Measurements from ENCODE around the gene MKI67. TPM values are rescaled to one million over a fixed set of nuclear protein-coding genes. Genes with fewer than 3 reads are reported as not detected.

Gene MKI67
- 1 to 10 TPM in 4 of 5 donors, under 1 TPM in 1; 0.70 to 8.6 (median 1.8) TPM for total RNA-seq
- 1.8 TPM for total RNA-seq (2013)
- total RNA-seq = 0.57 to 16.7 (median 2.9) reads per million in 29 experiments

DNA sequence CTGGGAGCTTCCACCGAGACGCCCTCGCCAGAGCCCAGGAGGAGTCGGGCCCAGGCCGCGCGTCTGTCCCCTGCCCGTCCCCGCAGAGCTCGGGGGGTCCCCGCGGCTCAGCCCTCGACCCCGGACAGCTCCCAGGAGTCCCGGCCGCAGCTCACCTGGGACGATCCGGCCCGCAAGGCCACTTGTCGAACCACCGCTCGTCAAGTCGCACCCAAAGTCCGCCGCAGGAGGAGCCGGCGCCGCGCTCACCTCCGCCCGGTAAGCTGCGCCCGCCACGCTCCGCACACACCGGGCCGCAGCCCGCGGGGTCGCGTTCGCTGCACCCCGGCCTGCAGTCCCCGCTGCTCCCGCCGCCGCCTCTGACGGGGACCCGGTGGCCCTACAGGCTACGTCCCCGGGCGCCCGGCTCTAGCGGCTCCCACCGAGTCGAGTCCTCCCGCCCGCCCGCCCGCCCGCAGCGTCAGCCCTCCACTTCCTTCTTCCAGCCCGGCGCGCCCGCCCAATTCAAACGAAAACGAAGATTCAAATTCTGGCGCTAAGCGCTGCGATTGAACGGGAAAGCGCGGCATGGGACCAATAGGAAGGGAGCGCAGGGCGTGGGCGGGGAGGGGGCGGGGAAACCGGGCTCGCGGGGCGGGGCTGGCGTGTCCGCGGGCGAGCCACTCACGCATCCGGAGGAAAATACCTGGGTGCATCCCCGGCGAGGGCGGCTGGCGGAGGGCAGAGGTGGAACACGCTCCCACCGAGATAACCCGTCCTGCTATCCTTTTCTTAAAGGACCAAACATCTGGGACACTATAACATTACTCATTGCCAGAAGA lies at the start of gene MKI67:
TSS of gene MKI67 (minus strand) at position 480 of the 821 bp plus-strand sequence. CDS start 756 bp downstream, outside the sequence.
- Histone ChIP-seq H3K27ac (ENCODE audit: low read length) (peak within 1 kb of the TSS; percentile 61), H3K9me3 (no peaks in the 10 kb centered on the region), H3K4me3 (ENCODE audit: control insufficient read depth in 1 of 2, extremely low read depth in 1 of 2, low read length in 1 of 2) (peak within 1 kb of the TSS; percentile 73 to 85), H3K4me1 (ENCODE audit: control insufficient read depth in 1 of 2, extremely low read depth in 1 of 2, insufficient read depth in 2 of 2, low read length in 2 of 2) (peaks cover 3 to 27% of the 10 kb centered on the region in 2 experiments), H3K36me3 (ENCODE audit: control insufficient read depth in 2 of 2, extremely low read depth in 1 of 2, insufficient read depth in 1 of 2, low read length in 1 of 2) (no peaks in the 10 kb centered on the region), H3K27me3 (replicated peaks in 1 of 2; ENCODE audit: control insufficient read depth in 2 of 2, extremely low read depth in 1 of 2, insufficient read depth in 2 of 2, low read length in 1 of 2) (peaks cover 0 to 17% of the 10 kb centered on the region in 2 experiments)
- under 1% methylated on average over 85 of the region's 95 CpGs for WGBS (ENCODE audit: insufficient coverage)
- Mint-ChIP-seq H3K4me1 (peaks cover 21 to 38% (median 22%) of the 10 kb centered on the region in 3 donors), H3K9me3 (no peaks in the 10 kb centered on the region), H3K4me3 (peak within 1 kb of the TSS; percentile 82 to 87 (median 86)), H3K27ac (peak within 1 kb of the TSS in 1 of 2 donors; percentile 82), H3K27me3 (peaks cover 24 to 28% of the 10 kb centered on the region in 2 donors), H3K36me3 (no peaks in the 10 kb centered on the region)
- ATAC-seq (replicated peaks in 1 of 4) (peak; percentile 95 to 96 (median 96)), DNase-seq (peak; percentile 72 to 95 (median 85))
- CTCF ChIA-PET = interaction anchor here (0.5 to 1.5 kb wide), 7 partner anchors 8 to 1985 kb away, joined by 3 to 7 read pairs (median 4); no protein-coding TSS in a partner anchor
- POLR2A ChIA-PET = interaction anchor here in 1 of 2 donors (0.6 kb wide), 1 partner anchor 23 kb away, joined by 3 read pairs; no protein-coding TSS in a partner anchor

DNA sequence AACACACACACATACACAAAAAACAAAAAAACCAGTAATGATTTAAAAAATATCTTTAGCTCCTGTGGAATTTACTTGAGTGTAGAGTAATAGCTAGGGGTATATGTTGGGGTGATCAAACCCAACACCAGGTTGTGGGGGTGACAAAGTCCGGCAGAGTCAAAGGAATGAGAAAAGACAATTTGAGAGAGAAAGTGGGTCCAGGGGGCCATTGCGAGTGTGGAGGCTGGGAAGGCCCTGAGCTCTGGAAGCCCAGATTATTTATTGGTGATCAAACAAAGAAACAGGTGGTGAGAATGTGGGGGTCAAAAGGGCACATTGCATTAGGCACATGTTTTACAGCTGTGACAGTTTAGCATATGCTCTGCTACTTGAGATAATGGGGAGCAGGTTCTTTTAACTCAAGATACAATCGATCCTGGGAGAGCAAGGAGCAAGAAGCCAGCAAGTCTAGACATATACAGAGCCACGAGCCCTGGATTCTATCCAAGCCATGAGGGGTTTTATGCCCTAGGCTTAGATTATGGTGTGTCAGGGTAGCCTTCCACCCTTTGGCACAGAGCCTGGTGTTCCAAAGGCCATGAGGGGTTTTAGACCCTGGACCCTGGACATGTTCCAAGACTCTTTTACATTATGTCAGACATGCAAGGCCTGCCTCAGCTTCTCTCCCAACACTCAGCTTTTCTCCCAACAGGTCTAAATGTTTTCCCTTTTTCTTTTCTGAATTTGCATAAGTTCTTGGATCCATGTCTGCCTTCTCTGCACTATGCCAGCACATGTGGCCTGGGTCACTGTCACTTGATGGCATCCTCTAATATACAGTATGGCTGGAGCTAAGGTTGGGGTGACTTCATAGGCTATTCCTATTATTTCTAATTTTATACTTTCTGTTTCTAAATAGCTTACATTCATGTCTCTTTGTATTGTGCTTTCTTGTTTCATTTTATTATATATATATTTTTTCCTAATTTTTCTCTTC lies 48.6 kb upstream of the MKI67 start:
- ATAC-seq (replicated peaks in 1 of 4) (no peak), DNase-seq (no peak)
- Histone ChIP-seq H3K27me3 (replicated peaks in 1 of 2; ENCODE audit: control insufficient read depth in 2 of 2, extremely low read depth in 1 of 2, insufficient read depth in 2 of 2, low read length in 1 of 2) (peaks cover 0 to 7% of the 10 kb centered on the region in 2 experiments), H3K27ac (ENCODE audit: low read length) (no peak overlapping the region), H3K4me3 (ENCODE audit: control insufficient read depth in 1 of 2, extremely low read depth in 1 of 2, low read length in 1 of 2) (no peak overlapping the region), H3K36me3 (ENCODE audit: control insufficient read depth in 2 of 2, extremely low read depth in 1 of 2, insufficient read depth in 1 of 2, low read length in 1 of 2) (no peaks in the 10 kb centered on the region), H3K9me3 (no peaks in the 10 kb centered on the region), H3K4me1 (ENCODE audit: control insufficient read depth in 1 of 2, extremely low read depth in 1 of 2, insufficient read depth in 2 of 2, low read length in 2 of 2) (no peaks in the 10 kb centered on the region)
- Mint-ChIP-seq H3K36me3 (peaks cover 5% of the 10 kb centered on the region), H3K4me1 (peaks cover 4 to 12% (median 10%) of the 10 kb centered on the region in 3 donors), H3K4me3 (no peak overlapping the region), H3K27ac (no peak overlapping the region), H3K27me3 (peaks cover 9 to 15% of the 10 kb centered on the region in 2 donors), H3K9me3 (peaks cover 5 to 16% (median 9%) of the 10 kb centered on the region in 3 donors)
- WGBS (ENCODE audit: insufficient coverage) = 86% methylated on average over 2 of the region's 4 CpGs
- ChIA-PET POLR2A (no interaction called here), CTCF (interaction anchor here (1.2 to 1.5 kb wide), 4 partner anchors 12 to 37 kb away, joined by 4 to 6 read pairs (median 5); no protein-coding TSS in a partner anchor)

- Mint-ChIP-seq H3K4me3 (no peak overlapping the region), H3K36me3 (peaks cover 5% of the 10 kb centered on the region)
These were observed 47.2 kb upstream of the MKI67 start for GRCh38 chr10:128173386-128173785.

GRCh38 chr10:128172756-128173155 lies 46.5 kb upstream of the MKI67 start:
- Mint-ChIP-seq H3K4me3 (no peak overlapping the region), H3K9me3 (peaks cover 5 to 16% (median 9%) of the 10 kb centered on the region in 3 donors), H3K27ac (no peak overlapping the region), H3K27me3 (peaks cover 14 to 24% of the 10 kb centered on the region in 2 donors), H3K4me1 (no peaks in the 10 kb centered on the region), H3K36me3 (peaks cover 5% of the 10 kb centered on the region)
- no peak overlapping the region for H3K27ac ChIP-seq (ENCODE audit: low read length)
- POLR2A ChIA-PET = no interaction called here
- peaks cover 0 to 13% of the 10 kb centered on the region in 2 experiments for H3K27me3 ChIP-seq (replicated peaks in 1 of 2; ENCODE audit: control insufficient read depth in 2 of 2, extremely low read depth in 1 of 2, insufficient read depth in 2 of 2, low read length in 1 of 2)
- CTCF ChIA-PET = interaction anchor here in 1 of 2 donors (1.2 kb wide), 1 partner anchor 13 kb away, joined by 3 read pairs; no protein-coding TSS in a partner anchor
- no CpG with 5 or more reads among the region's 1 CpG for WGBS (ENCODE audit: insufficient coverage)
- DNase-seq = no peak
- no peak for ATAC-seq (replicated peaks in 1 of 4)
- no peaks in the 10 kb centered on the region for H3K9me3 ChIP-seq
- no peaks in the 10 kb centered on the region for H3K4me1 ChIP-seq (ENCODE audit: control insufficient read depth in 1 of 2, extremely low read depth in 1 of 2, insufficient read depth in 2 of 2, low read length in 2 of 2)
- no peak overlapping the region for H3K4me3 ChIP-seq (ENCODE audit: control insufficient read depth in 1 of 2, extremely low read depth in 1 of 2, low read length in 1 of 2)
- H3K36me3 ChIP-seq (ENCODE audit: control insufficient read depth in 2 of 2, extremely low read depth in 1 of 2, insufficient read depth in 1 of 2, low read length in 1 of 2) = no peaks in the 10 kb centered on the region

More at GRCh38 chr10:128173386-128173785, 47.2 kb upstream of the MKI67 start:
- no peak for ATAC-seq (replicated peaks in 1 of 4)
- Histone ChIP-seq H3K36me3 (ENCODE audit: control insufficient read depth in 2 of 2, extremely low read depth in 1 of 2, insufficient read depth in 1 of 2, low read length in 1 of 2) (no peaks in the 10 kb centered on the region), H3K4me1 (ENCODE audit: control insufficient read depth in 1 of 2, extremely low read depth in 1 of 2, insufficient read depth in 2 of 2, low read length in 2 of 2) (no peaks in the 10 kb centered on the region), H3K9me3 (no peaks in the 10 kb centered on the region), H3K4me3 (ENCODE audit: control insufficient read depth in 1 of 2, extremely low read depth in 1 of 2, low read length in 1 of 2) (no peak overlapping the region), H3K27ac (ENCODE audit: low read length) (no peak overlapping the region), H3K27me3 (replicated peaks in 1 of 2; ENCODE audit: control insufficient read depth in 2 of 2, extremely low read depth in 1 of 2, insufficient read depth in 2 of 2, low read length in 1 of 2) (peaks cover 0 to 13% of the 10 kb centered on the region in 2 experiments)
- peaks cover 14 to 24% of the 10 kb centered on the region in 2 donors for H3K27me3 Mint-ChIP-seq
- peaks cover 0 to 2% (median under 1%) of the 10 kb centered on the region in 3 donors for H3K4me1 Mint-ChIP-seq
- no CpG with 5 or more reads among the region's 1 CpG for WGBS (ENCODE audit: insufficient coverage)
- ChIA-PET POLR2A (no interaction called here), CTCF (interaction anchor here in 1 of 2 donors (0.5 kb wide), 1 partner anchor 145 kb away, joined by 4 read pairs; no protein-coding TSS in a partner anchor)
- H3K9me3 Mint-ChIP-seq = peaks cover 5 to 16% (median 9%) of the 10 kb centered on the region in 3 donors
- H3K27ac Mint-ChIP-seq = no peak overlapping the region
- DNase-seq = no peak

DNA sequence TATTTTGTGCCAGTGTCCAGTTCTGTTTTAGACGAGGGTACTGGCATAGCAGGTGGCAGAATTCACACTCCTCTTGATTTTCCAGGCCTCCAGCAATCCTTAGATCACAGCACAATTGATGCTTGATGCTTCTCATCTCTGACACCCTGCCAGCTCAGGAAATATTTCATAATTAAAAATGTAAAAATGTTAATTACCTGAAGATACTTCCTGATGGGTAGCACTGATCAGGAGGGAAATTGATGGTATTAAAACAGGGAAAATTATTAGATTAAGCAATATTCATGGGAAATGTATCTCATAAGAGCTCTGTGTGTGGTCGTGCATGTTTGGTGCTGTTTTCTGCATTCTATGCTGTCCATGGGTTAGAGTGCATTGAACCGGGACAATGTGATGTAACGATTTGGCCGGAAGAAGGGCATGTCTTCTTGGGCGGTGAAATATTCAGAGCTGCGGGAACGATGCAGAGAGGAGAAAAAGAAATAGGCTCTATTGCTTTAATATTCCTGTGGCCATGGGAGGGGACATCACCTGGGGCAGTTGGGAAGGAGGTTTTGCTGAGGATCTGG lies 43.7 kb upstream of the MKI67 start:
- POLR2A ChIA-PET = no interaction called here
- 76% methylated on average over 8 of the region's 8 CpGs for WGBS (ENCODE audit: insufficient coverage)
- H3K4me3 ChIP-seq (ENCODE audit: control insufficient read depth in 1 of 2, extremely low read depth in 1 of 2, low read length in 1 of 2) = no peak overlapping the region
- CTCF ChIA-PET = no interaction called here
- no peak overlapping the region for H3K27ac ChIP-seq (ENCODE audit: low read length)
- no peaks in the 10 kb centered on the region for H3K9me3 ChIP-seq
- Mint-ChIP-seq H3K4me1 (no peaks in the 10 kb centered on the region), H3K36me3 (peaks cover 5% of the 10 kb centered on the region), H3K9me3 (peaks cover 5 to 12% (median 5%) of the 10 kb centered on the region in 3 donors), H3K27me3 (peaks cover 14 to 23% of the 10 kb centered on the region in 2 donors), H3K4me3 (no peak overlapping the region), H3K27ac (no peak overlapping the region)
- no peak for ATAC-seq (replicated peaks in 1 of 4)
- no peak for DNase-seq
- no peaks in the 10 kb centered on the region for H3K4me1 ChIP-seq (ENCODE audit: control insufficient read depth in 1 of 2, extremely low read depth in 1 of 2, insufficient read depth in 2 of 2, low read length in 2 of 2)
- H3K27me3 ChIP-seq (replicated peaks in 1 of 2; ENCODE audit: control insufficient read depth in 2 of 2, extremely low read depth in 1 of 2, insufficient read depth in 2 of 2, low read length in 1 of 2) = peaks cover 0 to 13% of the 10 kb centered on the region in 2 experiments
- H3K36me3 ChIP-seq (ENCODE audit: control insufficient read depth in 2 of 2, extremely low read depth in 1 of 2, insufficient read depth in 1 of 2, low read length in 1 of 2) = no peaks in the 10 kb centered on the region

Data from T-cell (primary cell).